ENCODE results near the gene ZNF710.
A peak's percentile ranks its signal among the peaks of the same experiment; 100 is the strongest.

ZNF710 gene

DNA sequence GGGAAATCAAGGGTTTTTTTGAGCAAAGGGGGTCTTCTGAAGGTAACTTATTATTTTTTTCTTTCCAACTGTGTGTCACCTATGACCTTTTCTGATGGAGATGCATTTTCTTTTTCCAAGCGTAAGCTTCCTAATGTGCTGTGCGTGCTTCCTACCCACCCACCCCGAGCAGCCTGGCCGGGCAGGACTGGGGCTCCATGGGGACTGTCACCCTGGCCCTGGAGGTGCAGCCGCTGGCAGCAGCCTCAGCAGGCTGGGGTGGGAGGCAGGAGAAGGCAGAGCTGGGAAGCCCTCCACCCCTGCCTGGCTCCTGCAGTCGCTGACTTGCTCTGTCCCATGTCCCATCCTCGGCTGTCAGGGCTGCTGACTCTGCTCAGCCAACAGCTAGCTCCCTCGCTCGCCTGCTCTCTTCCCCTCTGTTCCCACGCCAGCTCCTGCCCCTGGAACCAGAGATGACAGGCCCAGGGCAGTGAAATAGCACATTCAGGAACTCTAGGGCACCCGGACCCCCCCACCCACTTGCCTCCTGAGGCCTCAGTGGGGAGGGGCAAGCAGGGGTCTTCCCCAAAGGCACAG is 79.8 kb downstream of the ZNF710 start:
- DNase-seq (ENCODE audit: low spot score), result no peak

DNA sequence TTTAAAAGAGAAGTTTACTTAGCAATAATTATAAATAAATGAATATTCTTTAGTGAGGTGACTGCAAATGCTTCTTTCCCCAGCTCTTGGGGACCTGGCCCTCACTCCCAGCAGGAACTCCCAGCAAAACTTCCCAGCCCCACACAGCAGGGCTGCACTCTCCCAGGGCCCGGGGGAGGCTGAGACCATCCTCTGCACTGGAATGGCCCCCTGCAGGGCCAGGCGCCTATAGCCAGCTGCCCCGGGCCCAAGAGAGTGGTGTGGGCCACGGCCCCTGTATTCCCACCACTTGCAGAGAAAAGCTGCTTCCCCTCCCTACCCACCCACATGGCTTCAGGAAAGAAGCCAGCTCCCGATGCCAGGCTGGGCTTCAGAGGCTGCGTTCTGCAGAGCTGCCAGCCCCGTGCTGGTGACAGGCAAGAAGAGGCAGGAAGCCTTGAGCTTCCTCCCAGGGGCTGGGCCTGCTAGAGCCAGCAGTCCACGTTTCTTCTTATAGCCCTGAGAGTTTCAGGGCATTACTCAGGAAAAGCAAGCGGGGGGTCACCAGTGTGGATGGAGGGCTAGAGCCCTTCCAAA is 81.1 kb downstream of the ZNF710 start:
- DNase-seq (ENCODE audit: low spot score), result no peak

DNA sequence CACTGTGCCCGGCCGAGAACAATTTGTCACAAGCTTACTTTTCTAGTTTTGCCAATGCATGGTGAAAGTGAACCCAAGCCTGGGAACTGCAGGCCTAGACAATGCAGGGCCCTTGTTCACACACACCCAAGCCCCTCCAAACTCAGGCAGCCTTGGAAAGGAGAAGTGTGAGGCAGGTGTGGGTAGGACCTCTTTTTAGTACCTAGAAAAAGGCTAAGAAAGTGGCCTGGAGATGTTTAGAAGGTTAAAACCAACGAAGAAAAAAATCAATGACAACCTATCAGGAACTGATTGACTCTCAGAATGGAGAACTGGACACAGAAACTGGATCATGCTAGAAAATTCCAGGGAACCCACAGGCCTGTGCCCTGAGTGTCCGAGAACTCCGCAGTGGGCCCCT is 82.3 kb downstream of the ZNF710 start:
- no peak for DNase-seq (ENCODE audit: low spot score)

DNA sequence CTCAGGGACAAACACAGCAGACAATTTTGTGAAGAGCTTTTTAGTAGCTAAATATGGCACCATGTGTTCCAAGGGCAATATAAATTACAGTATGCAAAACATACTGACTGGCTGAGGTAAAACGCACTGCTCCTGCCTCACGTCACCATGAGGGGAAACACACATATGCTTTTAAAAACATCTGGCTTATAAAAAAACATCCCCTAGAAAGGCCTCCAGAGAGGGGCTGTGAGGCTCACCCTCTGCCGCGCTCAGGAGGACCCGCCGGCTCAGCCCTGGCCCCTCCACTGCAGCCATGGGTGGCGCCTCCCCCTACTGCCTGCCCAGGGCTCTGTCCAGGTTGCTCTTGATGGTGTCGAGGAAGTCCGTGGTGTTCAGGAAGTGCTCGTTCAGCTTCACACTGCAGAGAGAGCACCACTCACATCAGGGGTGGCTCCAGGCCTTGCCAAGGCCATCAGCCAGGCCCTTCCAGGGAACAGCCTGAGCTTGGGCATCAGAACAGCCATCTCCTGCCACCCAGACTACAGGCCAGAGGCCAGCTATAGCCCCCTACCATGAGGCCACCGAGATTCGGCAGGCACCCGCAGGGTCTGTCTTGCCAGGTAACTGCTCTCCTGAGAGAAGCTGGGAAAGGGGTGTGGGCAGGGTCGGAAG is 83.0 kb downstream of the ZNF710 start:
- no peak for DNase-seq (ENCODE audit: low spot score)

DNA sequence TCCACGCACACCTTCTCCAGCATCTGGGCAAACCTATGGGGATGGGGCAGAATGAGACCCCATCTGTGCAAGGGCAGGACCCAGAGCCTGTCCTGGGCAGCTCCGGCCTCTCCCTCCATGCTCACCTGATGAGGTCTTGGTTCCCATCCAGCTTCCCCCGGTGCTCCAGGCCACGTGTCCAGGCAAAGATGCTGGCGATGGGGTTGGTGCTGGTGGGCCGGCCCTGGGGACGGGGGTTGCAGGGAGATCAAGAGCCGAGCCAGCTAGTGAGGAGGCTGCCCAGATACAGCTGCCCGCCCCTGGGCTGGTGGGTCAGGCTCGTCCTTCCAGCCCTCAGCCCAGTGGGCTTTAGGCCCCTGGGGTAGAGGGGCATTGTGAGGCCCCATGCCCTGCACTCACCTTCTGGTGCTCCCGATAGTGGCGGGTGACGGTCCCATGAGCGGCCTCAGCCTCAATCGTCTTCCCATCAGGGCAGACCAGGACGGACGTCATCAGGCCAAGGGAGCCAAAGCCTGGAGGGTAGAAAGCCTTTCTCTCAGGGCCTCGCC is 83.8 kb downstream of the ZNF710 start:
- no peak for DNase-seq (ENCODE audit: low spot score)

DNA sequence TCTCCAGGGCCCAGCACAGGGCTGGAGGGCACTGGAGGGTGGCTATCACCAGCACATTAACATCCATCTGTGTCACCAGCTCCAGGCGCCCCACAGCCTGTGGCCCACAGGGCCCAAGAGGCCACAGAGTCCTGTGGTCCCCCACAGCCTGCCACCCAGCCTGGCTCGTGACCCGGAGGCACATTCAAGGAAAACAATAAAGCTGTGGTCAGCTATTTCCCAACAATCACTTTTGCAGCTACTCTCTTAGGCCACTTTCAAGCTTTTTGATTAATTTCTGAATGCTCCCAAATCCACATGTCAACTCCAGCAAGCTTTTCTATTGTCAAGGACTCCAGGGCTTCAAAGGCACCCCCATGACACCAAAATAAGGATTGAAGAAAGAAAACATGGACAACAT is 84.4 kb downstream of the ZNF710 start:
- DNase-seq (ENCODE audit: low spot score), result no peak

DNA sequence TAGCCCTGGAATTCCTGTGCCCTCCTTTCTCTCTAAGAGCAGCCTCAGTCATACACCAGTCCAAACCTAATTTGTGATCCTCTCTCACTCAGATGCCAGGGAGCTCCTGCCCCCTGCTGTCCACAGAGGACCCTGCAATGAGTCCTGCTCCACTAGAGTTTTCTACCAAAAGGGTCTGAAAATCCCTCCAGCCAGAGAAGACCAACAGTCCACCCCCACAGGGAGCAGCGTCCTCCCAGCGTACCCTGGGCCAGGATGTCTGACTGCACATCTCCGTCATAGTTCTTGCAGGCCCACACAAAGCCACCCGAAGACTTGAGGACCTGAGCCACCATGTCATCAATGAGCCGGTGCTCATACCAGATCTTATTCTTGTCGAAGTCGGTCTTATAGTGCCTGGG is 85.7 kb downstream of the ZNF710 start:
- peak; percentile 66 for DNase-seq (ENCODE audit: low spot score)

DNA sequence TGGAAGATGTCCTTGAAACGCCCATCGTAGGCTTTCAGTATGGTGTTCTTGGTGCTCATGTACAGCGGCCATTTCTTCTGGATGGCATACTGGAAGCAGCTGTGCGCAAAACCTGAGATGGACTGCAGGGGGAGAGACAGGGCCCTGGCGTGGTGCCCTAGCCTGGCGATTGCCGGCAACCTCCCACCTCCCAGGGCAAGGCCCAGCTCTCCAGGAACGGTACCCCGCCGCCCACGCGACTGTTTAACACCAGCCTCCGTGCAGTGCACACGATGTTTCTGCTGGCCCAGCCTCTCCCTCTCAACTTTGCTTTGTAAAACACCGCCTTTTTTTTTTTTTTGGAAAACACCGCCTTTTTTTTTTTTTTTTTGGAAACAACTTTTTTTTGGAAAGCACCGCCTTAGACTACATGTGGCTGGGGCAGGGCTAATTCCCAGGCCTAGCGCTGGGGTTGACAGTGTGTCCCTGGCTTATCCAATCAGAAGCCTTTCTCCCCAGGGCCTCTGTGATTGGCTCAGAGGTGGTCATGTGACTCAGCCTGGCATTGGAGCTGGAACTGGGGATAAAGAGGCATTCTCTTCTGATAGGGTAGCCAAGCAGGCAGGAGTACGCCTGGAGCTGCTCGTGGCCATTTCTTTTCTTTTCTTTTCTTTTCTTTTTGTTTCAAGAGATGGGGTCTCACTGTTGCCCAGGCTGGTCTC is 86.5 kb downstream of the ZNF710 start:
- DNase-seq (ENCODE audit: low spot score), result peak; percentile 78

DNA sequence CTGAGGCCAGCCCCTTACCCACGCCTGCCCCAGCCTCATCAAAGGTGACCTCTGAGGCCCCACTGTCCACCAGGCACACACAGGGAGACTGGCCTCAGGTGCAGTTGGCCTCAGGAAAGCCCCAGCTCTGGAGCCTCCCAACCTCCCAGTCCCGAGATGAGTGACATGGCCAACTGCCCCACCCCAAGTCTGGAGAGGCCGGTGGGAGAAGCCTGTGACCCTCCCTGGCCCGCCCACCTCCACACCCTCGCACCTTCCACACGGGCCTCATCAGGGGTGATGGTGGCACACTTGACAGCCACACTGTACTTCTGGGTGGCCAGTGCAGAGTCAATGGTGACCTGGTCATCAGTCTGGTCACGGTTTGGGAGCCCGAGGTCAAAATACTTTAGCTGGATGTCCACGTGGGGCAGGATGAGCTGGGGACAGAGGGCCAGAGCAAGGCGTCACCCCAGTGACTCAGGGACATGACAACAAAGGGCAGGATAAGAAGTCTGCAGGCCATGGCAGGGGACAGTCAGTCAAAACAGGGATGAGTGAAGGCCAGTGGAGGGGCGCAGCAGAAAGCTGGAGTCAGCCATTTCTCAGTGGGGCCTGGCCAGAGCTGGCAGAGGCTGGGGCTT is 89.2 kb downstream of the ZNF710 start:
- no peak for DNase-seq (ENCODE audit: low spot score)

DNA sequence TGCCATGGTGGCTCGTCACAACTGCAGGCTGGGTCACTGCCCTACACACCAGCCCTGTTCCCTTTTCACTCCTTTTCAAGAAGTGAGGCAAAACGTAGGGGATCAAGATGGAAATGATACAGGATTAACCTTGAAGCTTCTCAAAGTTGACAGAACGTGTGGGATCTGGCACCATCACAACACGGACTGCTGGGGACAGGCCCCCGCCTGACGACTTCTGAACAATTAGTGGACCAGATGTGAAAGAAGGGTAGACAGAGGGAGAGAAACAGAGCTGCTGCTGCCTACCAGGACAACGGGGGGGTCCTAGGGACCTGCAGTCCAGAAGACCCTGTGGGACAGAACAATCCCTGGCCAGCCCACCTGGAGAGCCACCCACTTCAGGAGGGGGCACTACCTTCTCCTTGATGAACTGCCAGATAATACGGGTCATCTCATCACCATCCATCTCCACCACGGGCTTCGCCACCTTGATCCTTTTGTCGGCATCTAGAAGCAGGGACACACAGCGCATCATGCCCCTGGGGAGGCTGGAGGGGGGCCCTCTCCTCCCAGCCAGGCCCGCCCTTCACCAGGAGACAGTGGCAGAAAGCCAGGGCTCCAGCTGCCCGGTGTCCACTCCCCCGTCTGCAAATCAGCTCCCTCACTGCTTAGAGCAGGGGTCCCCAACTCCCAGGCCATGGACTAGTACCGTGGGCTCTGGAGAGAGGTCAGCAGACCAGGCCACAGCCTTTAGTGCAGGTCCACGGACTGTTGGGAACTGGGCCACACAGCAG is 90.2 kb downstream of the ZNF710 start:
- DNase-seq (ENCODE audit: low spot score), result no peak

DNA sequence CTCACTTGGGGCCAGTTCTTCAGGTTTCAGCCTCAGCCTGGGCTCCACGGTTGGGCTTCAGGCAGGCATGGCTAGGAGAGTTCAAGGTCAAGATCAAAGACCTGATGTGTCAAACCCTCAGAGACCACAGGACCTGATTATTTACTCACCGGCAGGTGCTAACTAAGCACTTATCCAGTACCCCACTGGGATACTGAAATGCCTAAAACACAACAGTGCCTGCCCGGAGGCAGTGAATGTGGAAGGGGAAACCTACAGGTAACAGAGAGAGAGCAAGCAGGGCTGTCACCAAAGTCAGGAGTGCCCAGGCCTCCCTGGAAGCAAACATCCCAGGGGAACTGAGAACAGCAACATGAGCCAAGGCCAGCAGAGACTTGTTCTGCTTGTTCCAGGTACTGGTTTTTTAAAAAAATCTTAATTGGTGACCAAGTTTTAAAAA is 94.4 kb downstream of the ZNF710 start:
- DNase-seq (ENCODE audit: low spot score), result no peak

DNA sequence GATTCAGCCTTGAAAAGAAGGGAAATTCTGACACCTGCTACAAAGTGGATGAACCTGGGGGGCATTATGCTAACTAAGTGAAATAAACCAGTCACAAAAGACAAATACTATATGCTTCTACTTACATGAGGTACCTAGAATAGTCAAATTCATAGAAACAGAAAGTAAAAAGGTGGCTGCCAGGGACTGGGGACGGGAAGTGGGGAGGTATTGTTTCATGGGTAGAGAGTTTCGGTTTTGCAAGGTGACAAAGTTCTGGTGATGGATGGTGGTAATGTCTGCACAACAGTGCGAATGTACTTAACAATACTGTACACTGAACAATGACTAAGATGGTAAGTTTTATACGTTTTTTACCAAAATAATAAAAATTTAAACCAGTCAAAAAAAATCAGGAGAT is 96.4 kb downstream of the ZNF710 start:
- no peak for DNase-seq (ENCODE audit: low spot score)

DNA sequence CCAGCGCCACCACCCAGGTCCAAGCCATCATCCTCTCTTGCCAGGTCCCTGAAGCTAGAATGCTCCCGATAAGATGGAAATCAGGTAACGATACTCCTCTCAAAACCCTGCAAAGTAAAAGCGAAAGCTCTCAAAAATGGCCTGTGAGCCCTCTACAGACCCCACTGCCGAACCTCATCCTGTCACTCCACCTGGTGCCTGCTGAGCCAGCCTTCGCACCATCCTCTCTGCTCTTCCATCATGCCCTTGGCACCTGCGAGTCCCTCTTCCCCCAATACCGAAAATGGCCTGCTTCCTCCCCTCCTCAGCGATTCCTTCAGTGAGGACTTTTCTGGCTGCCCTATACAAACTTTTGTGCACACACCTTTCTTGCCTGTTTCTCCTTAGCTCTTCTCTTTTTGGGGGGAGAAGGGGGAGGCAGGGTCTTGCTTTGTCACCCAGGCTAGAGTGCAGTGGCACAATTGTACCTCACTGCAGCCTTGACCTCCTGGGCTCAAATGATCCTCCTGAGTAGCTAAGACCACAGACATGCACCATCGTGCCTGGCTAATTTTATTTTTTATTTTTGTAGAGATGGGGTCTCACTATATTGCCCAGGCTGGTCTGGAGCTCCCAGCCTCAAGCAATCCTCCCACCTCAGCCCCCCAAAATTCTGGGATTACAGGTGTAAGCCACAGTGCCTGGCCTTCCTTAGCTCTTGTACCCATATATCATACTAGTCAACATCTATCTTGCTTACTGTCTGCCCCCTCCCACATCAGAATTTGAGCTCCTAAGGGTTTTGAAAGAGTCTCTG is 98.1 kb downstream of the ZNF710 start:
- no peak for DNase-seq (ENCODE audit: low spot score)

DNA sequence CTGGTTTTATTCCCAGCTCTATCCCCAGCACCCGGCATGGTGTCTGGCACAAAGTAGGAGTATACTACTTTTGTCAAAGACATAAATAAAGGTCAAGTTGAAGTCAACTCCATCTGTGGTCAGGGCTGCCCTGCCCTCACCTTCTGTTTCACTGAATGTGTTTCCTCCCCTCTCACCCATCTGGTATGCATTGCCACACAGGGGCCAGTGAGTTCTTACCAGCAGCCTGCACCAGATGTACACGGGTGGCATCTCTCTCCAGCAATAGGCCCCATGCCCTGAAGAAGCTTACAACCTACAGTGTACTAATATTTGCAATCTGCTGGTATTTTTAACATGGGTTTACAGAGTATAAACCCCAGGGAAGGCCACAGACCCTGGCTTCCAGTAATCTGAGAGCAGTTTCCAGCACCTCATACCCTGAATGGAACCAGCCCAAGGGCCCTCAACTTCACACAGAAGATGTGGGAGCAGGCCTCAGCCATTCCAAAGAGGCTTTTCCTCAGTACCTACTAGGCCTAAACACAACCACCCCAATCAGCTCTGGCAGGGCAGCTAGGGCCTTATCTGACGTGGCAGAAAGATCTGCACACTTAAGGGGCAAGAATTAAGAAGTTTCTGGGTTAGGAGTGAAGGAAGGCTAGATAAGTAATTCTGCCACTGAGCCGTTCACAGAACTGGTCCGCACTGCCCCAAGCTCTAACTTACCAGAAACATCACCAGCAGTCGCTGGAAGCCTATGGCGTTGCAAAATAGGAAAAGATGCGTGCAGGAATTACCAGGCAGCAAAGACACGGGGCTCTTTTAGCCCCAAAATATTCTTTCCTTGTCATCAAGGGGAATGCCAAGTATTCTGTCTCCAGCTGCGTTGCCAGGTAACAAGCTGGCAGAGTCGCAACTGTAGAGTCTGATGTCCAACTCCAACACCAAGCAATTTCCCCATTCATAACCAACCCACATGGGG is 99.0 kb downstream of the ZNF710 start:
- peak; percentile 71 for DNase-seq (ENCODE audit: low spot score)

DNA sequence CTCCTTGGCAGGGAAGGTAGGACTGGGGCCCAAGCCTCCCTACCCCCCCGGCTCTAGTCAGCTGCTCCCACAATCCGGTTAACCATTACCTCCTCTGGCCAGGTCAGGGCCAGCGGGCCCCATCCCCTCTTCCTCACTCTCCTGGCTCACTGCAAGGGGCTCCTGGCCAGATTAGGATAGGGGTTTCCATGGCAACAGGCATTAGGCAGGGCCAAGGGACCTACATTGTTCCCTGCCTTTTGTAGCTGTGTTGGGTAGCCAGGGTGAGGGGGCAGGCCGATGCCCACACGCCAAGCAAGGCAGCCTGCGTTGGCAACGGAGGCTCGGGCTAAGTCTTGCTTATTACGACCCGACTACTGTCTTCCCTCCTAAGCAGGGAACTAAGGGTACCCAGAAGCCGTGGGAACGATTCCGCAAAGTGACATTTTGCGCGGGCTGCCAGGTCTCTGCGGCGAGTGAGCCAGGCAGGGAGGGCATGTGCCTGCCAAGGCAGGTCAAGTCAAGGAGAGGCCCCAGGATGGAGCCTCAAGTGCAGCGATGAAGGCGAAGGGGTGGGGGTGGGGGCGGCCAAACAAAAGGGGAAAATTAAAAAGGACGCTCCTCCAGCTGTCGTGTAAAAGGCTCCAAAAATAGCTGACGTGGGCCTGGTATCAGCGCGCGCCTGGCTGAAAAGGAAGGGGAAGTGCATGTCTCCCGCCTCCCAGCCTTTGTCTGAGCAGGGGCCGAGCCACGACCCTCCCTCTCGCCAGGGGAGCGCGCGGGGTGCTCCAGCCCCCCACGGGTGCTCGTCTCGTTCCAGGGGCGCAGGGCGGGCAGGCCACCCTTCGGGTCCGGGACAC is 100.2 kb downstream of the ZNF710 start:
- DNase-seq (ENCODE audit: low spot score), result no peak

DNA sequence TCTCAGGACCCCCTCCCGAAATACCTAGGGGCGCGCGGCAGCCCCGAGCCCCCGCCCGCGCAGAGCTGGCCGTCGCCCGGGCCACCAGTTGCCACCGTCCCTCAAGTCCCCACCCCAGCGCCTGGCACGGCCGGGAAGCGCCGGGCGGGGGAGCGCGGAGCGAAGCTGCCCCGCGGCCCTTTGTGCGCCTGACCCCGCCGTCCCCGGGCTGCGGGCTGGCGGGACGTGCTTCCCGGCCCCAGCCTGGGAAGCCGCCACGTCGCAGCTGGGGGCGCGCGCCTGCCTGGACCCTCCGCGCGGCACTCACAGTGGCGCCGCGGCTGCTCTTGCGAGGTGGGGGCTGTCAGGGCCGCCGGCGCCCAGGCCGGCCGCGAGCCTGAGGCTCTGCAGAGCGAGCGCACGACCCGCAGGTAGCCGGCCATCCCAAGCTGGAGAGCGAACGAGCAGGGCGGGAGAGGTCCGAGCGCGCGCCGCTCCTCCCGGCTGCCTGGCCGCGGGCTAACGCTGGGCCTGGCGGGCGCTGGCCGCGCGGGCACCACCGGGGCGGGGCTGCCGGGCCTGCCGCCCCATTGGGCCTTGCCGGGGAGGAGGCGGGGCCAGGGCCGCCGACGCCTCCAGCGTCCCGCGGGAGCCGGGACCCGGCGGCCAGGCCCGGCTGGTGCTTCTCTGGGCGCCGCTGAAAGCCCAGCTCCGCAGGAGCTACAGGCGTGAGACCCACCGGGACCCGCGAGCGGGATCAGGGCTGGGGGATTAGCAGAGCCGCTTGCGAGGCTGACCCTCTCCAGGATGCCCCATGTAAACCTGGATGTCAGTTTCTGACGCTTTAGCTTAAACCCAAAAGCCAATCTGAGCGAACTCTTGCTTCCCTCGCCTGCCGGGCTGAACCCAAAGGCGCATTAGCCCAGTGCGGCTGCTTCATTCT is 101.1 kb downstream of the ZNF710 start, which contains the start of gene IDH2:
Gene IDH2 (minus strand): TSS at position 500 of the 922 bp plus-strand sequence. CDS start 78 bp downstream, at position 422.
- DNase-seq (ENCODE audit: low spot score), result peak; percentile 96

DNA sequence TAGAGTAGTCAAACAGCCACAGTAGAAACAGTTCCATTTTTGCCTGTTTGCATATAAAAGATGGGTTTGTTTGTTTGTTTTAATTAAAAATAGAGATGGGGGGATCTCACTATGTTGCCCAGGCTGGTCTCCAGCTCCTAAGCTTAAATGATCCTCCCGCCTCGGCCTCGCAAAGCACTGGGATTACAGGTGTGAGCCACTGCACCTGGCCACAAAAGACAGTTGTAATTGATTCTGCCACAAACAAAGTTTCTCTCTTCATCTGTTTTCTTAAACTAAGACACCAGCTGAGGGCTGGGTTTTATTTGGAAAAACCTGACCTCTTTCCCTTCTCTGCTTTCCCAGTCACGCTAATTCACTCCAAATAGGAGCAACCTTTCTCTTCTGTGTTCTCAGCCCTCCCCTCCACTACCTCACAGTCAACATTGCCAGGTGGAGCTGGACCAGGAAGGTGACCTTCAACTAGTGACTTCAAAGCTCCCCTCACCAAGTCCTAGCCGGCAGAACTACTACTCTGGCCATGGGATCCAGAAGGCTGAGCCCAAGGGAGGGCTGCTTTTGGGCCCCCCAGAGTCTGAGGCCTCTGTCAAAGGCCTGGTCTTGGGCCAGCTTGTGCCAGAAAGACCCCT is 102.7 kb downstream of the ZNF710 start:
- DNase-seq (ENCODE audit: low spot score), result no peak

All from AG08396 (cell line).